Sigmoid colon (tissue), 7 donors: Measurements from ENCODE around the gene ERMARD. TPM values are rescaled to one million over a fixed set of nuclear protein-coding genes. Genes with fewer than 3 reads are reported as not detected.
A peak's percentile ranks its signal among the peaks of the same experiment; 100 is the strongest.

Source experiments
- DNase-seq: peaks from one replicate; pipeline ENCODE4 v3.0.0-alpha.2; 2019
- H3K27ac ChIP-seq, 4 donors: fragments of 200-600 bp; sonication (generic); one replicate each; pipeline ENCODE4 v1.5.1; 2016 to 2019; ENCODE audit warnings: mild to moderate bottlenecking in 1 of 4
- H3K27me3 ChIP-seq, 3 donors: fragments of 200-600 bp; sonication (generic); one replicate each; pipeline ENCODE4 v1.5.1; 2019; ENCODE audit warnings: mild to moderate bottlenecking in 1 of 3
- H3K36me3 ChIP-seq, 4 donors: fragments of 200-600 bp; sonication (generic); one replicate each; pipeline ENCODE4 v1.5.1; 2016 to 2019
- H3K4me1 ChIP-seq, 4 donors: fragments of 200-600 bp; sonication (generic); one replicate each; pipeline ENCODE4 v1.5.1; 2017 to 2019
- H3K4me3 ChIP-seq, 4 donors: fragments of 200-600 bp; sonication (generic); one replicate each; pipeline ENCODE4 v1.5.1; 2017 to 2019; ENCODE audit warnings: mild to moderate bottlenecking in 2 of 4, moderate library complexity in 1 of 4
- H3K9me3 ChIP-seq, 4 donors: fragments of 200-600 bp in 3 of 4; sonication (generic) in 3 of 4; one replicate each; pipeline versions ENCODE4 v1.5.1 to v1.6.1; 2013 to 2019
- CTCF ChIP-seq, 4 experiments: fragments of 450-650 bp in 3 of 4; fragments of 200-600 bp in 1 of 4; IDR thresholded peaks; one replicate each; pipeline ENCODE4 v1.5.1; 2016 to 2019; ENCODE audit warnings: antibody characterized with exemption in 4 of 4, mild to moderate bottlenecking in 3 of 4, moderate library complexity in 2 of 4
- EP300 ChIP-seq, 4 donors: sonication (generic); formaldehyde crosslinking; IDR thresholded peaks; one replicate each; pipeline ENCODE4 v1.6.1; 2017; ENCODE audit warnings: antibody characterized with exemption in 4 of 4
- POLR2A ChIP-seq, 2 donors: fragments of 450-650 bp; IDR thresholded peaks; one replicate each; pipeline ENCODE4 v1.6.1; 2016; ENCODE audit warnings: antibody characterized with exemption in 2 of 2, mild to moderate bottlenecking in 2 of 2, moderate library complexity in 2 of 2
- POLR2AphosphoS5 ChIP-seq, 4 donors: sonication (generic); formaldehyde crosslinking; IDR thresholded peaks; one replicate each; pipeline ENCODE4 v1.6.1; 2017; ENCODE audit warnings: antibody characterized with exemption in 4 of 4
- WGBS, 2 donors: extraction: QIAGEN DNeasy Blood & Tissue Kit; methylation state at CpG; one replicate each; pipeline ENCODE4 v1.1.7; 2013; 5-methylcytosine and 5-hydroxymethylcytosine counted together
- intact Hi-C: fragments of 100-400 bp; cut with DNase I; formaldehyde crosslinking; loops from one replicate; pipeline ENCODE4 v1.15.1; 2023
- polyA plus RNA-seq, 3 donors: library from polyadenylated mRNA; stranded (reverse); fragments of 200-250 nt; gene quantifications; one replicate each; pipeline ENCODE4 v1.2.3, GENCODE V29; 2013
- total RNA-seq, 4 donors: library from RNA; depleted of rRNA; stranded (reverse); fragments of >200 nt; gene quantifications; one replicate each; pipeline ENCODE4 v1.1.0, GENCODE V29; 2016
- donor health status: healthy with polysubstance abuse.
- donor health status: Bipolar disorder and iron deficiency.
- donor health status: healthy.

The ERMARD gene
- total and polyA plus RNA-seq, 7 donors: 9.0 to 32.4 (median 18.2) TPM

GRCh38 chr6:169800668-169801395 lies 49.4 kb downstream of the ERMARD start:
- Histone ChIP-seq H3K9me3 (no peaks in the 10 kb centered on the region), H3K4me3 (no peak overlapping the region), H3K4me1 (peaks cover 0 to 9% (median 0%) of the 10 kb centered on the region in 4 donors), H3K36me3 (no peaks in the 10 kb centered on the region), H3K27ac (peak overlapping the region in 1 of 4 donors; percentile 31), H3K27me3 (peaks cover 0 to 20% (median 0%) of the 10 kb centered on the region in 3 donors)
- DNase-seq: no peak
- intact Hi-C loops: no loop called here
- TF ChIP-seq EP300 (IDR thresholded peaks at IDR 0.05) (no peak), POLR2AphosphoS5 (IDR thresholded peaks at IDR 0.05) (no peak), POLR2A (IDR thresholded peaks at IDR 0.05) (no peak)
- WGBS, 2 donors: 16 to 59% methylated on average over 13 of the region's 13 CpGs

DNA sequence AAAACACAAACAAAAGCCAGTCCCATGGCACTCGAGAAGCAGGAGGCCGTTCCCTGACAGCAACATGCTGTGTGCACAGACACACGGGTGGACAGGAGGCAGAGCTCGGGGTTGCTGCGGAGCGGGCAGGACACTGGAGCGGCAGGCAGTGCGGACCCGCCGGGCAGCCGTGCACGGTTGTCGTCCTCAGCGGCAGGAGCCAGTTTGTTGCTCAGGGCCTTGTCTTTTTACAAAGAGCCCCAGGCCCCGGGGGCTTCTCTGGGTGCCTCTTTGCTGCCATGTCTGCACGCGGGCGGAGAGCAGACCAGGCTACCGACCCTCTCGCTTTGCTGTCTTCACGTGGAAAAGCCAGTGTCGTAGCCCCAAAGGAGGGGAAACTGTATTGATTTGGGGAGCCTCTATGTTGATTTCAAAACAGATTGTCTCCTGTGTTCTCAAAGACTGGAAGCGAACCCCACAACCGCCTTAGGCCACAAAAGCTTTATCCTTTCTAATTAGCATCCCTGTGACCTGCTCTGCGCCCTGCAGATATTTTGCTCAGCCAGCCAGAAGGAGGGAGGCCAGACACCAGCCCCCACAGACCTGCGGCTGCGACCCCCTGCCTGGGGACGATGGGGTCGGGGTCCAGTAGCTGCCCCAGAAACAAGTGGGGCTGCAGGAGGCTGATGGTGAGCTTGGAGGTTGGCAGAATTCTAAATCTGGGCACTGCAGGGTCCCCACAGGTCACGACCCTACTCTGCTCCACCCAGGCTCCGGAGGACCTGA lies 50.2 kb downstream of the ERMARD start:
- Histone ChIP-seq H3K4me3 (no peak overlapping the region), H3K9me3 (no peaks in the 10 kb centered on the region), H3K27me3 (peaks cover 0 to 26% (median 0%) of the 10 kb centered on the region in 3 donors), H3K27ac (no peak overlapping the region), H3K36me3 (no peaks in the 10 kb centered on the region), H3K4me1 (peaks cover 0 to 9% (median 0%) of the 10 kb centered on the region in 4 donors)
- TF ChIP-seq EP300 (IDR thresholded peaks at IDR 0.05) (no peak), POLR2A (IDR thresholded peaks at IDR 0.05) (no peak), POLR2AphosphoS5 (IDR thresholded peaks at IDR 0.05) (no peak), CTCF (IDR thresholded peaks at IDR 0.05) (no peak)
- intact Hi-C loops: no loop called here
- WGBS, 2 donors: 56 to 81% methylated on average over 31 of the region's 31 CpGs
- DNase-seq: no peak

- Histone ChIP-seq H3K4me3 (no peak overlapping the region), H3K4me1 (peaks cover 0 to 9% (median 0%) of the 10 kb centered on the region in 4 donors), H3K27ac (no peak overlapping the region), H3K9me3 (no peaks in the 10 kb centered on the region), H3K27me3 (peaks cover 0 to 26% (median 0%) of the 10 kb centered on the region in 3 donors), H3K36me3 (no peaks in the 10 kb centered on the region)
- WGBS, 2 donors: 92% methylated on average over 9 of the region's 9 CpGs
- TF ChIP-seq POLR2A (IDR thresholded peaks at IDR 0.05): no peak
- no peak for TF ChIP-seq POLR2AphosphoS5 (IDR thresholded peaks at IDR 0.05)
- no peak for TF ChIP-seq EP300 (IDR thresholded peaks at IDR 0.05)
- TF ChIP-seq CTCF (IDR thresholded peaks at IDR 0.05): no peak
- intact Hi-C loops: no loop called here
- DNase-seq: no peak
These were observed 51.4 kb downstream of the ERMARD start for GRCh38 chr6:169802790-169803189.

DNA sequence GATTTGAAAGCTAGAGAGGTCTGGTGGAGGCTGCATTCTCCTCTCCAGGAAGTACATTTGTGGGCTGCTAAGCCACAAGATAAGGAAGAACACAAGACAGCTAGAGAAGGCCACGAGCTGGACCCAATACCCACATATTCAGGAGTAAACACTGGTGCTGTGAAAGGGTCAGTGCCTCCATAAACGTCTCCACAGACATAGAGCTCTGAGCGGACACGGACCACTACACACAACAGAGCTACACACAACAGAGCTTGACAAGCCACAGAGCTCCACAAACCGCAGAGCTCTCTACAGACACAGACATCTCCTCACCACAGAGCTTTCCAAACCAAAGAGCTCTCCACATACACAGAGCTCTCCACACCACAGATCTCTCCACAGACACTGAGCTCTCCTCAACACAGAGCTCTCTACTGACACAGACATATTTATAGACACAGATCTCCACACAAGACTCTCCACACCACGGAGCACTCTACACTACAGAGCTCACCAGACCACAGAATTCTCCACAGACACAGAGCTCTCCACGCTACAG lies 51.9 kb downstream of the ERMARD start:
- H3K27ac ChIP-seq: no peak overlapping the region
- TF ChIP-seq POLR2A (IDR thresholded peaks at IDR 0.05): no peak
- TF ChIP-seq EP300 (IDR thresholded peaks at IDR 0.05): no peak
- 48 to 79% methylated on average over 7 of the region's 7 CpGs for WGBS, 2 donors
- H3K27me3 ChIP-seq: peaks cover 0 to 26% (median 0%) of the 10 kb centered on the region in 3 donors
- no peaks in the 10 kb centered on the region for H3K36me3 ChIP-seq
- intact Hi-C loops: no loop called here
- DNase-seq: no peak
- peaks cover 0 to 9% (median 0%) of the 10 kb centered on the region in 4 donors for H3K4me1 ChIP-seq
- no peak overlapping the region for H3K4me3 ChIP-seq
- H3K9me3 ChIP-seq: no peaks in the 10 kb centered on the region

- no peak for DNase-seq
- no peak overlapping the region for H3K27ac ChIP-seq
- WGBS, 2 donors: 70 to 85% methylated on average over 3 of the region's 3 CpGs
- no peaks in the 10 kb centered on the region for H3K9me3 ChIP-seq
- intact Hi-C loops: no loop called here
- no peaks in the 10 kb centered on the region for H3K36me3 ChIP-seq
- H3K4me3 ChIP-seq: no peak overlapping the region
- no peak for TF ChIP-seq EP300 (IDR thresholded peaks at IDR 0.05)
- TF ChIP-seq POLR2AphosphoS5 (IDR thresholded peaks at IDR 0.05): no peak
- TF ChIP-seq CTCF (IDR thresholded peaks at IDR 0.05): no peak
- TF ChIP-seq POLR2A (IDR thresholded peaks at IDR 0.05): no peak
- H3K4me1 ChIP-seq: peaks cover 0 to 9% (median 0%) of the 10 kb centered on the region in 4 donors
- peaks cover 0 to 26% (median 0%) of the 10 kb centered on the region in 3 donors for H3K27me3 ChIP-seq
These were observed 52.5 kb downstream of the ERMARD start for GRCh38 chr6:169803816-169804340.
